GM20000 (cell line): ENCODE data around the gene TARS2.

Experiments
- DNase-seq: peaks from one replicate; pipeline ENCODE4 v3.0.0; 2012; ENCODE audit warnings: low spot score
- CTCF ChIP-seq: IDR thresholded peaks from 2 replicates; pipeline ENCODE4 v1.5.1; 2012; ENCODE audit warnings: mild to moderate bottlenecking, control low read depth; ENCODE audit errors: extremely low read depth, missing control alignments

The TARS2 gene

GRCh38 chr1:150479370-150479769 lies 7.8 kb upstream of the TARS2 start:
- no peak for DNase-seq
- TF ChIP-seq CTCF: no peak

- DNase-seq: no peak
- no peak for TF ChIP-seq CTCF
These were observed 7.3 kb upstream of the TARS2 start for GRCh38 chr1:150479927-150480352.

GRCh38 chr1:150484431-150484830 lies 2.8 kb upstream of the TARS2 start:
- TF ChIP-seq CTCF: no peak
- no peak for DNase-seq

GRCh38 chr1:150484861-150485260 lies 2.4 kb upstream of the TARS2 start:
- TF ChIP-seq CTCF: no peak
- no peak for DNase-seq

- TF ChIP-seq CTCF: no peak
- DNase-seq: no peak
These were observed 520 bp downstream of the TARS2 start for GRCh38 chr1:150487763-150488115.

GRCh38 chr1:150493175-150493574 lies 6.0 kb downstream of the TARS2 start:
- no peak for TF ChIP-seq CTCF
- DNase-seq: no peak

GRCh38 chr1:150498342-150498741 lies 11.1 kb downstream of the TARS2 start:
- DNase-seq: no peak
- no peak for TF ChIP-seq CTCF

GRCh38 chr1:150505431-150505830 lies 18.2 kb downstream of the TARS2 start:
- no peak for TF ChIP-seq CTCF
- DNase-seq: no peak
